ENCODE results near the gene DBP.
A peak's percentile ranks its signal among the peaks of the same experiment; 100 is the strongest.
"Not testable (repeated sequence)": the region's sequence is repeated elsewhere in the genome, so short reads cannot be mapped to it uniquely, and the experiment has no call there.

DBP gene

GRCh38 chr19:48636859-48637448 is at the start of gene DBP:
DBP (minus strand) TSS chr19:48637379; CDS start chr19:48636994, 385 bp downstream.
- no peak for DNase-seq (ENCODE audit: low read depth in 2 of 2, low spot score in 1 of 2)

DNA sequence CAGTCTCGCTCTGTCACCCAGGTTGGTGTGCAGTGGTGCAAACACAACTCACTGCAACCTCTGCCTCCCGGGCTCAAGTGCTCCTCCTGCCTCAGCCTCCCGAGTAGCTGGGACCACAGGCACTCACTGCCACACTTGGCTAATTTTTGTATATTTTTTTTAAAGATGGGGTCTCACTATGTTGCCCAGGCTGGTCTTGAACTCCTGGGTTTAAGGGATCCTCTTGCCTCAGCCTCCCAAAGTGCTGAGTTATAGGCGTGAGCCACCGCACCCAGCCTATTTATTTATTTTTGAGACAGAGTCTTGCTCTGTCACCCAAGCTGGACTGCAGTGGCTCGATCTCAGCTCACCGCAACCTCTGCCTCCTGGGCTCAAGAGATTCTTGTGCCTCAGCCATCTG is 49.5 kb upstream of the DBP start:
- DNase-seq (ENCODE audit: low read depth in 2 of 2, low spot score in 1 of 2) = not testable (repeated sequence)

DNA sequence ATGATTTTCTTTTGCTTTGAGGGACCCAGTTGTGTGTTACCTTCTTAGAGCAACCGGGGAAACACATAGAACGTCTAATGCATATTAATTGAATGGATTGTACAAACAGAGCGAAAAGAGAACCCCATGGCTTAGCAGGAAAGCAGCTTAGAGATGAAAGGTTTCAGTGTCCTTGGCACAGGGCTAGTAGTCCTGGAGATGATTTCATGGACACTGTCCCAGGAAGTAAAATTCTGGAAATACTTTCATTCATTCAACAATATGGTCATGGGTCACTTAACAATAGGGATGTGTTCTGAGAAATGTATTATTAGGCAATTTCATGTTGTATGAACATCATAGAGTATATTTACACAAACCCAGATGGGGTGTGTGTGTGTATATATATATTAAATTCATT is 48.9 kb upstream of the DBP start:
- no peak for DNase-seq (ENCODE audit: low read depth in 2 of 2, low spot score in 1 of 2)

GRCh38 chr19:48685583-48685982 is 48.4 kb upstream of the DBP start:
- DNase-seq (ENCODE audit: low read depth in 2 of 2, low spot score in 1 of 2) = no peak

- DNase-seq (ENCODE audit: low read depth in 2 of 2, low spot score in 1 of 2) = peak in 1 of 2 donors; percentile 8
Measured at GRCh38 chr19:48683349-48683748, 46.2 kb upstream of the DBP start.

- no peak for DNase-seq (ENCODE audit: low read depth in 2 of 2, low spot score in 1 of 2)
Measured at GRCh38 chr19:48681127-48681470, 43.9 kb upstream of the DBP start.

GRCh38 chr19:48680436-48681126 is 43.4 kb upstream of the DBP start:
- DNase-seq (ENCODE audit: low read depth in 2 of 2, low spot score in 1 of 2) = no peak

DNA sequence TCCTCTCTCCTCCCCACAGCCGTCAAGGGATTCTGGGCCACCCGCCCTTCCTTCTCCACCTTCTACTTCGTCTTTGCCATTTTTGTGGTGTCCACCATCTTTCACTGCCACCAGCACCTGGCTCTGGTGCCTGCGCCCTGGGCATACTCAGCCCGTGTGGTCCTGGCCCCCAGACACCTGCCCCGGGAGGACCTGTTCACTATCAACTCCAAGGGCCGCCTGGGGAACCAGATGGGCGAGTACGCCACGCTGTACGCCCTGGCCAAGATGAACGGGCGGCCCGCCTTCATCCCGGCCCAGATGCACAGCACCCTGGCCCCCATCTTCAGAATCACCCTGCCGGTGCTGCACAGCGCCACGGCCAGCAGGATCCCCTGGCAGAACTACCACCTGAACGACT is 42.8 kb upstream of the DBP start:
- DNase-seq (ENCODE audit: low read depth in 2 of 2, low spot score in 1 of 2) = not testable (repeated sequence)

DNA sequence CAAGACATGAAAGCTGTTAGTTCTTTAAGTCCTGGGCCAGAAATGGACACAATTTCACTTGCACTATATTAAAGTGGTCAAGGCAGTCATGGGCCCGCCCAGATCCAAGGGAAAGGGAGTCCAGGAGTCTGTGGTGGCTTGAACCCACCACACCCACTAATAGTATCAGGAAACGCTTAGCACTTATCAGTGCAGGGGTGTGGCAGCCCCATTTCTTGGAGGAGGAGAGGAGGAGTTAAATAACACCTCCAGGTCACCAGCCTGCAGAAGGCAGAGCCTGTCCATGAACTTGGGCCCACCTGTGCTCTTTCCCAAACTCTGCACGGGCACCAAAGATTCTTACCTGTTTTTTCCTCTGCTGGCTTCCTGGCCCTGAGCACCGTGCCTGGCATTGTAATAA is 41.0 kb upstream of the DBP start:
- DNase-seq (ENCODE audit: low read depth in 2 of 2, low spot score in 1 of 2) = no peak

GRCh38 chr19:48676887-48677286 is 39.7 kb upstream of the DBP start:
- DNase-seq (ENCODE audit: low read depth in 2 of 2, low spot score in 1 of 2) = no peak

DNA sequence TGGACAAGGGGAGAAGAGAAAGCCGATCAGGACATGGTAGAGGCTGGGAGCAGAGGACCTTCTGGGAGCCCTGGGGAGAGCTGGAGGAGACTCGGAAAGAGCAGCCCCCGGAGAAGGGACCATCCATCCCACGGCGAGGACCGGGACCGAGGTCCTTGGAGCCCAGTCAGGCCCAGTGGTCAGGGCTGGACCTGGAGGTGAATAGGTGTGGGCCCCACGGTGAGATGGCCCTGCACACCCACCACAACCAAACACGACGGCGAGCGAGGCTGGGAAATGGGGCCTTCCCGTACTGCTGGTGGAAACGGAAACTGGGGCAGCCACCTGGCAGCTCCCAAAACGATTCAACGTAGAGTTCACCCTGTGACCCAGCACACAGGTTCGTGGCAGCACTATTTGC is 39.3 kb upstream of the DBP start:
- no peak for DNase-seq (ENCODE audit: low read depth in 2 of 2, low spot score in 1 of 2)

- peak; percentile 32 to 42 for DNase-seq (ENCODE audit: low read depth in 2 of 2, low spot score in 1 of 2)
Measured at GRCh38 chr19:48674921-48675824, 38.0 kb upstream of the DBP start.

DNA sequence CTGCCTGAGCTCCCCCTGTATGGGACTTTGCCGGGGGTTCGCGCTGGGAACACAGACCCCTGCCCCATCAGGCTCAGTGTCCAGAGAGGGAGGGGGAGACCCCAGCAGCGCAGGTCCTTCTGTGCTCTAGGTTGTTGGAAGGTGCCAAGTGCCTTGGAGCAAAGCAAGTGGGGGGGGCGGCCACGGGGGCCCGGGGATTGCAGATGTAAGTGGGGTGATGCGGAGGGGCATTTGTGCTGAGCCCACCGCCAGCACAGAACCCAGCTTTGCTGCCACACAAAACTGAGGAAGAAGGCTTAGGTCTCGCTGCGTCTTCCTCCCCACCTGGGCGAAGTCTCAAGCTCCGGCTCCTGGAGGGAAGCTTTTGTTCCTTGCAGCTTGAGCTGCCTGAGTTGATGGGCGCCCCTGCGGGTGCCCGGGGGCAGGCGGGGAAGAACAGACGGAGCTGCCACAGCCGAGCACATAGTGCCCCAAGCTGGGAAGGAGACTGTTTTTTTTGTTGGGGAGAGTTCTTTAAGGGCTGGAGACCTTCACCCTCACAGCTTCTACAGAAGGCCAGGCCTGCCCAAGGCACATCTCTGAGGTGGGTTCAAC is 37.1 kb upstream of the DBP start:
- DNase-seq (ENCODE audit: low read depth in 2 of 2, low spot score in 1 of 2) = no peak

- DNase-seq (ENCODE audit: low read depth in 2 of 2, low spot score in 1 of 2) = no peak
Measured at GRCh38 chr19:48673436-48674100, 36.4 kb upstream of the DBP start.

- DNase-seq (ENCODE audit: low read depth in 2 of 2, low spot score in 1 of 2) = no peak
Measured at GRCh38 chr19:48672994-48673393, 35.8 kb upstream of the DBP start, which contains the start of gene NTN5. NTN5 (minus strand) TSS chr19:48673017; CDS start chr19:48670986, 2,031 bp downstream.

- DNase-seq (ENCODE audit: low read depth in 2 of 2, low spot score in 1 of 2) = no peak
Measured at GRCh38 chr19:48671446-48671995, 34.3 kb upstream of the DBP start.

DNA sequence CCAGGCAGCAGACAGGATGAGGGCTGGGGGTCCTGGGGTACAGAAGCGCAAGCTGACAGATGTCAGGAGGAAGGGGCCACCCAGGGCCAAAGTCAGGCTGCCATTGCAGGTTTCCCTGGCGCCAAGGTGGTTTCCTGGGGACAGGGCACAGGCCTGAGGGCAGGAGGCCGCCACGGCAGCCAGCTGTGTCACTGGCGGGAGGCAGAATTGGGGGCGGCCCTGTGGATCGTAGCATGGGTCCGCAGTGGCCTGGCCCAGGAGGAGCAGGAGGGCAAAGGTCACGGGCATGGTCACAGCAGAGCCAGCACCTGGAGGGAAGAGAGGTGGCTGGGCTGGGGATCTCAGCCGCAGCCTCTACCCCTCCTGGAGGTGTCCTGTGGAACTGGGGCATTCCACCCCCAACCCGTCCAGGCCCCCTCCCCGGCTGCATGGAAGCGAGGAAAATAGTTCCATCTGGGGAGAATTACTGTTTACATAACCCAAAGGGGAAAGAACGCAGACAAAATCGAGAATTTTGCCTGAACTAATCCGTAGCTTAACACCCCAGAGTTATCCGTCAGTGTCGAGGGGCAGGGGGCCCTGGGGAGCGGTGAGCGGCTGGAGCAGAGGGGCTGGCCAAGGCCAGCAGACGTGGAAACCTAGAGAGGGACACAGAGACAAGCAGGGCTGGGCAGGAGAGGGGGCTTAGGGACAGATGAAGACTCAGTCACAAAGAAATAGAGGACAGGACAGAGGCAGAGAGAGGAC is 33.7 kb upstream of the DBP start:
- DNase-seq (ENCODE audit: low read depth in 2 of 2, low spot score in 1 of 2) = no peak

DNA sequence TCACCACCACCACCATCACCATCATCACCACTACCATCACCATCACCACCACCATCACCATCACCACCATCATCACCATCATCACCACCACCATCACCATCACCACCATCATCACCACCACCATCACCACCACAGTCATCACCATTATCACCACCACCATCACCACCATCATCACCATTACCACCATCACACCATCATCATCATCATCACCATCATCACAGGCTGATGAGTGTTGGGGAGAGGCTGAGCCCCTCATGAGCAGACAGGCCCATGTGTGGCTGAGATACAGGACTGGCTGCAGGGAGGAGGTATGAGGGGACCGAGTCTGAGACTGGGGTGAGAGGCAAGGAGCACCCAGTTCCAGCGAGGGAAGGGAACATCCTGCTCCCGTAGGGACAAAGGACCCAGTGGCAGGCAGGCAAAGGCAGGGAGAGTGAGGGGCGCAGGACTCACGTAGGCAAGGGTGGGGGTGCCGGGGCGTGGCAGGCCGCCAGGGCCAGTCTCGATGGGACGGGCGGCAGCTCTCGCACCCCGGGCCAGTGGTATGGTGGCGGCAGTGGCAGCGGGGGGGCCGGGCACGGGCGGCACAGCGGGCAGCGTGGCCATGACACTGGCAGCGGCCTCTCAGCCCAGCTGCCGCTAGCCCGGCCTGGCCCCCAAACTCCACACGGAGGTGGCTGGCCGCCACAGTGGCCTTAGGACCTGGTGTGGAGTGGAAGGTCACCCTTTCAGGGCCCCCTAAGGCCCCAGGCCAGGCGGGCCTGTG is 32.9 kb upstream of the DBP start:
- no peak for DNase-seq (ENCODE audit: low read depth in 2 of 2, low spot score in 1 of 2)

DNA sequence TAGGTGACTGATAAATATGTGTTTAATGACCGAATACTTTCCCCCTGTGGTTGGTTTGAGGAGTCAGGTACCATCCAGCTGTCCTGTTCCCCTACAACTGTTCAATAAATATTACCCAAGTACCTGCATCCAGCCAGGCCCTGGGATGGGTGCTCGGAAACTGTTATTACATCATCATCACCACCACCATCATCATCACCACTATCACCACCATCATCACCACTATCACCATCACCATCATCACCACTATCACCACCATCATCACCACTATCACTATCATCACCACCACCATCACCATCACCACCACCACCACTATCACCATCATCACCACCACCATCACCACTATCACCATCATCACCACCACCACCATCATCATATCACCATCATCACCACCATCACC is 31.6 kb upstream of the DBP start:
- no peak for DNase-seq (ENCODE audit: low read depth in 2 of 2, low spot score in 1 of 2)
